CD4-positive, alpha-beta T cell treated with Interleukin-4 for 4 hours (primary cell): Measurements from ENCODE around the gene NANOGP8.
"Not testable (repeated sequence)": the region's sequence is repeated elsewhere in the genome, so short reads cannot be mapped to it uniquely, and the experiment has no call there.

Experiments
- DNase-seq: peaks from one replicate; pipeline ENCODE4 v3.0.0-alpha.2; 2020

NANOGP8 gene

GRCh38 chr15:35085176-35085919 lies at the start of gene NANOGP8:
Gene NANOGP8, minus strand, starts transcription at chr15:35085295. Its CDS starts 185 bp downstream, at chr15:35085110.
- not testable (repeated sequence) for DNase-seq

- no peak for DNase-seq
Observed at GRCh38 chr15:35134299-35134698, 49.2 kb upstream of the NANOGP8 start.

GRCh38 chr15:35130245-35130644 lies 45.1 kb upstream of the NANOGP8 start:
- no peak for DNase-seq

GRCh38 chr15:35129361-35129760 lies 44.3 kb upstream of the NANOGP8 start:
- DNase-seq, result no peak

GRCh38 chr15:35127717-35128116 lies 42.6 kb upstream of the NANOGP8 start:
- DNase-seq, result no peak

GRCh38 chr15:35126236-35126635 lies 41.1 kb upstream of the NANOGP8 start:
- no peak for DNase-seq

- no peak for DNase-seq
Observed at GRCh38 chr15:35123743-35124142, 38.6 kb upstream of the NANOGP8 start.

GRCh38 chr15:35121611-35122359 lies 36.7 kb upstream of the NANOGP8 start:
- DNase-seq, result no peak

GRCh38 chr15:35120173-35120572 lies 35.1 kb upstream of the NANOGP8 start:
- DNase-seq, result no peak

- no peak for DNase-seq
Observed at GRCh38 chr15:35118960-35119359, 33.9 kb upstream of the NANOGP8 start.

GRCh38 chr15:35117543-35118265 lies 32.6 kb upstream of the NANOGP8 start:
- DNase-seq, result no peak

GRCh38 chr15:35115155-35115725 lies 30.1 kb upstream of the NANOGP8 start:
- DNase-seq, result no peak

GRCh38 chr15:35112346-35112745 lies 27.3 kb upstream of the NANOGP8 start:
- no peak for DNase-seq

GRCh38 chr15:35111861-35112260 lies 26.8 kb upstream of the NANOGP8 start:
- DNase-seq, result no peak

GRCh38 chr15:35108453-35108852 lies 23.4 kb upstream of the NANOGP8 start:
- no peak for DNase-seq

- no peak for DNase-seq
Observed at GRCh38 chr15:35107561-35107960, 22.5 kb upstream of the NANOGP8 start.

GRCh38 chr15:35107122-35107521 lies 22.0 kb upstream of the NANOGP8 start:
- DNase-seq, result no peak

GRCh38 chr15:35104526-35105147 lies 19.5 kb upstream of the NANOGP8 start:
- DNase-seq, result no peak

- DNase-seq, result no peak
Observed at GRCh38 chr15:35102186-35102585, 17.1 kb upstream of the NANOGP8 start.

GRCh38 chr15:35101335-35101734 lies 16.2 kb upstream of the NANOGP8 start:
- no peak for DNase-seq

GRCh38 chr15:35098737-35099136 lies 13.6 kb upstream of the NANOGP8 start:
- no peak for DNase-seq

GRCh38 chr15:35095941-35096340 lies 10.8 kb upstream of the NANOGP8 start:
- DNase-seq, result no peak

- no peak for DNase-seq
Observed at GRCh38 chr15:35092846-35093245, 7.8 kb upstream of the NANOGP8 start.
